GM12878 (cell line): ENCODE results near the gene LRRC4B. TPM values are rescaled to one million over a fixed set of nuclear protein-coding genes. Genes with fewer than 3 reads are reported as not detected.
A peak's percentile ranks its signal among the peaks of the same experiment; 100 is the strongest.

Experiments
- ATAC-seq: fragments of 200-7000 bp; cut with Tn5 transposase; 3 replicates; pipeline ENCODE4 v1.9.1; 2020; ENCODE audit warnings: mild to moderate bottlenecking, moderate library complexity
- BruUV-seq: library from RNA; stranded (reverse); fragments of 400-500 nt; replicated peaks from 2 replicates; lab custom pipeline; 2021; lab: Mats Ljungman, UMichigan
- CTCF ChIA-PET: fragments of 300-600 bp; sonication (Branson Sonifier 250); formaldehyde crosslinking; extraction: SDS; loops from one replicate; lab custom pipeline; 2021; ENCODE audit warnings: inconsistent platforms; lab: Yijun Ruan, JAX
- POLR2A ChIA-PET: fragments of 350-600 bp; formaldehyde crosslinking; extraction: SDS; loops from one replicate; lab custom pipeline; 2021; ENCODE audit warnings: inconsistent platforms; lab: Charles Lee
- RAD21 ChIA-PET: fragments of 300-600 bp; sonication (Branson Sonifier 250); formaldehyde crosslinking; loops from one replicate; lab custom pipeline; 2023; ENCODE audit warnings: antibody characterized with exemption; ENCODE audit not compliant: unreplicated experiment; lab: Charles Lee
- SMC1A ChIA-PET: fragments of 300-600 bp; sonication (Branson Sonifier 250); formaldehyde crosslinking; loops from one replicate; lab custom pipeline; 2023; ENCODE audit not compliant: unreplicated experiment, uncharacterized antibody; lab: Charles Lee
- DNase-seq: peaks from one replicate; pipeline ENCODE4 v3.0.0-alpha.2; 2011; ENCODE audit warnings: low read depth, low spot score
- FAIRE-seq: peaks from 3 replicates; lab custom pipeline; 2011; peaks lifted over from hg19 to GRCh38; lab: Jason Lieb, UNC
- H2AFZ ChIP-seq: 2 replicates; pipeline ENCODE4 v1.6.0; 2011; ENCODE audit warnings: low read depth, low read length, control low read depth; ENCODE audit not compliant: control insufficient read depth
- H3K27ac ChIP-seq: 2 replicates; pipeline ENCODE4 v1.5.1; 2011; ENCODE audit warnings: control low read depth; ENCODE audit not compliant: control insufficient read depth, insufficient read depth
- H3K27me3 ChIP-seq, 2 experiments: replicated peaks in 1 of 2; 2 replicates each; pipeline versions ENCODE4 v1.6.0 to v1.6.1; 2011; ENCODE audit warnings: low read length in 1 of 2; ENCODE audit not compliant: control insufficient read depth in 2 of 2, insufficient read depth in 2 of 2
- H3K36me3 ChIP-seq, 2 experiments: 2 replicates each; pipeline ENCODE4 v1.5.1; 2011; ENCODE audit warnings: low read length in 1 of 2; ENCODE audit not compliant: control insufficient read depth in 2 of 2, insufficient read depth in 2 of 2
- H3K4me1 ChIP-seq: 2 replicates; pipeline ENCODE4 v1.6.1; 2011; ENCODE audit warnings: mild to moderate bottlenecking, low read length, moderate library complexity, mixed read lengths; ENCODE audit not compliant: control insufficient read depth, insufficient read depth
- H3K4me2 ChIP-seq: 2 replicates; pipeline ENCODE4 v1.6.0; 2011; ENCODE audit warnings: control low read depth; ENCODE audit not compliant: control insufficient read depth, insufficient read depth
- H3K4me3 ChIP-seq: fragments of 200-600 bp; sonication (generic); 2 replicates; pipeline ENCODE4 v1.5.1; 2016
- H3K79me2 ChIP-seq: 2 replicates; pipeline ENCODE4 v1.6.0; 2011; ENCODE audit warnings: low read length; ENCODE audit not compliant: control insufficient read depth, insufficient read depth
- H3K9ac ChIP-seq: 2 replicates; pipeline ENCODE4 v1.8.0; 2011; ENCODE audit warnings: low read length, control low read depth, mixed read lengths; ENCODE audit not compliant: control insufficient read depth, insufficient read depth
- H3K9me3 ChIP-seq: replicated peaks from 3 replicates; pipeline ENCODE4 v1.5.1; 2011; ENCODE audit warnings: mild to moderate bottlenecking, low read length; ENCODE audit not compliant: control insufficient read depth, insufficient read depth
- H4K20me1 ChIP-seq: 2 replicates; pipeline ENCODE4 v1.6.0; 2011; ENCODE audit not compliant: control insufficient read depth, insufficient read depth
- ATF2 ChIP-seq: IDR thresholded peaks from 2 replicates; pipeline ENCODE4 v1.6.1; 2012; ENCODE audit warnings: low read length, inconsistent platforms
- ATF7 ChIP-seq: fragments of 450-650 bp; IDR thresholded peaks from 2 replicates; pipeline ENCODE4 v1.6.1; 2016; ENCODE audit warnings: low read depth, mild to moderate bottlenecking
- CHD4 ChIP-seq: fragments of 200-600 bp; sonication (generic); IDR thresholded peaks from 2 replicates; pipeline ENCODE4 v1.6.1; 2016; ENCODE audit warnings: mild to moderate bottlenecking
- E4F1 ChIP-seq: fragments of 450-650 bp; IDR thresholded peaks from 2 replicates; pipeline ENCODE4 v1.6.1; 2018; ENCODE audit warnings: borderline replicate concordance, mild to moderate bottlenecking; ENCODE audit not compliant: partially characterized antibody
- EED ChIP-seq: sonication (generic); IDR thresholded peaks from 2 replicates; pipeline ENCODE4 v1.6.1; 2016; ENCODE audit warnings: antibody characterized with exemption, low read depth
- EGR1 ChIP-seq, 2 experiments: IDR thresholded peaks; 1 replicate in 1 of 2; 2 replicates in 1 of 2; pipeline ENCODE4 v1.6.1; 2011 to 2012; ENCODE audit warnings: low read depth in 2 of 2, low read length in 2 of 2, borderline replicate concordance in 1 of 2, mild to moderate bottlenecking in 1 of 2, moderate library complexity in 1 of 2
- FOXK2 ChIP-seq: fragments of 450-650 bp; IDR thresholded peaks from 2 replicates; pipeline ENCODE4 v1.6.1; 2017; ENCODE audit warnings: mild to moderate bottlenecking, moderate library complexity
- KAT2A ChIP-seq: conservative IDR thresholded peaks from 2 replicates; pipeline ENCODE4 v1.6.1; 2011; ENCODE audit warnings: low read depth, low read length; ENCODE audit not compliant: control insufficient read depth
- KLF5 ChIP-seq: fragments of 450-650 bp; IDR thresholded peaks from 2 replicates; pipeline ENCODE4 v1.6.1; 2014; ENCODE audit warnings: mild to moderate bottlenecking; ENCODE audit not compliant: partially characterized antibody
- RBBP5 ChIP-seq: fragments of 200-600 bp; sonication (generic); conservative IDR thresholded peaks from 2 replicates; pipeline ENCODE4 v1.6.1; 2016
- REST ChIP-seq: IDR thresholded peaks from 2 replicates; pipeline ENCODE4 v1.6.1; 2012; ENCODE audit warnings: mild to moderate bottlenecking, low read depth, low read length
- TBL1XR1 ChIP-seq: IDR thresholded peaks from 2 replicates; pipeline ENCODE4 v1.6.1; 2012; ENCODE audit warnings: low read depth, low read length, improper control_type of control experiment
- TCF3 ChIP-seq: IDR thresholded peaks from 2 replicates; pipeline ENCODE4 v1.6.1; 2012; ENCODE audit warnings: low read depth, mild to moderate bottlenecking, low read length, borderline replicate concordance; ENCODE audit not compliant: insufficient read depth
- TCF7 ChIP-seq: IDR thresholded peaks from 2 replicates; pipeline ENCODE4 v1.6.1; 2014; ENCODE audit warnings: antibody characterized with exemption, borderline replicate concordance
- USF2 ChIP-seq: IDR thresholded peaks from 2 replicates; pipeline ENCODE4 v1.6.1; 2011; ENCODE audit warnings: low read depth, low read length, improper control_type of control experiment, borderline replicate concordance
- ZBED1 ChIP-seq: IDR thresholded peaks from 2 replicates; pipeline ENCODE4 v1.6.1; 2016; ENCODE audit warnings: borderline replicate concordance
- WGBS: methylation state at CpG from one replicate; pipeline ENCODE4 v1.1.6; 2016; ENCODE audit warnings: low lambda C conversion rate; ENCODE audit not compliant: insufficient replicate concordance, insufficient coverage; ENCODE audit errors: missing lambda C conversion rate; 5-methylcytosine and 5-hydroxymethylcytosine counted together
- in situ Hi-C: fragments of 300-500 bp; cut with MboI; formaldehyde crosslinking; loops from 9 replicates; pipeline ENCODE4 v1.14.3; 2018; ENCODE audit warnings: mixed read lengths
- intact Hi-C: fragments of 100-400 bp; cut with micrococcal nuclease; formaldehyde crosslinking; loops from one replicate; pipeline ENCODE4 v1.14.2; 2022; ENCODE audit not compliant: unreplicated experiment
- polyA plus RNA-seq, 11 experiments: library from polyadenylated mRNA; depleted of rRNA in 4 of 11; unstranded in 6 of 11; stranded (reverse) in 5 of 11; fragments of >200 nt; fragmentation: Nextera tagmentation in 4 of 11; fragmentation: Illumina TruSeq in 1 of 11; extraction: Ambion mirVana in 4 of 11; extraction: Trizol in 1 of 11; gene quantifications; 1 replicate in 1 of 11; 2 replicates in 10 of 11; pipeline versions ENCODE4 v1.2.1 to v1.2.3, GENCODE V29; 2011 to 2016; ENCODE audit warnings: inconsistent platforms in 2 of 11, missing spikeins in 2 of 11, low read depth in 1 of 11
- total RNA-seq, 4 experiments: library from RNA; depleted of rRNA in 3 of 4; stranded (reverse); fragments of >200 nt in 3 of 4; fragmentation: Illumina TruSeq in 1 of 4; extraction: Trizol in 1 of 4; gene quantifications; 2 replicates each; pipeline versions ENCODE4 v1.2.1 to v1.2.3, GENCODE V29; 2013 to 2021

LRRC4B gene
- total and polyA plus RNA-seq, 10 of the 15 experiments (the other 5 are each of a cell fraction or from before 2014, with no cell fraction given) = 0.14 TPM; not detected in 9

GRCh38 chr19:50510121-50510670, 58.0 kb downstream of the LRRC4B start:
- BruUV-seq = no TSS peak
- 85% methylated on average over 18 of the region's 26 CpGs for WGBS
- Histone ChIP-seq H3K27ac (no peak overlapping the region), H3K27me3 (no peaks in the 10 kb centered on the region), H2AFZ (no peak overlapping the region), H3K4me3 (peak overlapping the region; percentile 74; the same call in 1 of the 2 replicates), H3K9ac (peak overlapping the region; percentile 80), H3K9me3 (no peaks in the 10 kb centered on the region), H3K36me3 (no peaks in the 10 kb centered on the region), H3K4me1 (peaks cover 3% of the 10 kb centered on the region; the same call in 1 of the 2 replicates), H4K20me1 (no peaks in the 10 kb centered on the region), H3K79me2 (no peaks in the 10 kb centered on the region), H3K4me2 (peak overlapping the region; percentile 99)
- DNase-seq = no peak
- no peak for ATAC-seq
- RAD21 ChIA-PET = no interaction called here
- FAIRE-seq = no peak
- in situ Hi-C loops = no loop called here
- SMC1A ChIA-PET = no interaction called here
- POLR2A ChIA-PET = interaction anchor here (0.6 kb wide), 1 partner anchor 189 kb away, joined by 5 read pairs; no protein-coding TSS in a partner anchor
- CTCF ChIA-PET = interaction anchor here (1.2 to 2.4 kb wide), 2 partner anchors 27 to 49 kb away, joined by 4 to 10 read pairs; no protein-coding TSS in a partner anchor
- intact Hi-C loops = no loop called here
- TF ChIP-seq FOXK2 (no peak), TBL1XR1 (no peak), REST (no peak), RBBP5 (no peak), EGR1 (IDR thresholded peaks at IDR 0.05; ENCODE audit: borderline replicate concordance in 1 of 2, low read depth in 2 of 2, low read length in 2 of 2) (no peak), CHD4 (no peak), TCF3 (no peak), ZBED1 (no peak), KAT2A (no peak), KLF5 (no peak), USF2 (no peak), TCF7 (no peak), E4F1 (no peak), ATF2 (no peak), ATF7 (no peak), EED (no peak)
